ENCODE results near the gene UCHL5. TPM values are rescaled to one million over a fixed set of nuclear protein-coding genes. Genes with fewer than 3 reads are reported as not detected.

The UCHL5 gene
- total RNA-seq, 4 donors from 2014 or later: 23.7 to 63.2 (median 35.4) TPM

- TF ChIP-seq POLR2AphosphoS5 (IDR thresholded peaks at IDR 0.05): no peak
- TF ChIP-seq CTCF (IDR thresholded peaks at IDR 0.05): no peak
- TF ChIP-seq EP300 (IDR thresholded peaks at IDR 0.05): no peak
- TF ChIP-seq POLR2A (IDR thresholded peaks at IDR 0.05): no peak
- DNase-seq (ENCODE audit: low spot score in 2 of 2): no peak
Measured at GRCh38 chr1:193065954-193066353, 6.8 kb upstream of the UCHL5 start.

GRCh38 chr1:193062698-193063463 is 3.7 kb upstream of the UCHL5 start:
- TF ChIP-seq CTCF (IDR thresholded peaks at IDR 0.05): no peak
- no peak for TF ChIP-seq EP300 (IDR thresholded peaks at IDR 0.05)
- TF ChIP-seq POLR2A (IDR thresholded peaks at IDR 0.05): no peak
- TF ChIP-seq POLR2AphosphoS5 (IDR thresholded peaks at IDR 0.05): no peak
- Histone ChIP-seq H3K27ac (no peak overlapping the region), H3K36me3 (no peaks in the 10 kb centered on the region), H3K4me3 (no peak overlapping the region), H3K9me3 (no peaks in the 10 kb centered on the region), H3K27me3 (no peaks in the 10 kb centered on the region), H3K4me1 (peaks cover 24% of the 10 kb centered on the region)
- WGBS: 93% methylated on average over 4 of the region's 4 CpGs
- no peak for DNase-seq (ENCODE audit: low spot score in 2 of 2)

More at GRCh38 chr1:193065954-193066353, 6.8 kb upstream of the UCHL5 start:
- Histone ChIP-seq H3K4me1 (peaks cover 11% of the 10 kb centered on the region), H3K27me3 (no peaks in the 10 kb centered on the region), H3K36me3 (no peaks in the 10 kb centered on the region), H3K4me3 (no peak overlapping the region), H3K27ac (no peak overlapping the region), H3K9me3 (no peaks in the 10 kb centered on the region)

- Histone ChIP-seq H3K36me3 (no peaks in the 10 kb centered on the region), H3K4me3 (peak overlapping the region; percentile 95), H3K27ac (peak overlapping the region; percentile 100), H3K9me3 (no peaks in the 10 kb centered on the region), H3K4me1 (peaks cover 33% of the 10 kb centered on the region), H3K27me3 (no peaks in the 10 kb centered on the region)
- no peak for DNase-seq (ENCODE audit: low spot score in 2 of 2)
- TF ChIP-seq CTCF (IDR thresholded peaks at IDR 0.05) (no peak), POLR2A (IDR thresholded peaks at IDR 0.05) (no peak), EP300 (IDR thresholded peaks at IDR 0.05) (no peak), POLR2AphosphoS5 (IDR thresholded peaks at IDR 0.05) (no peak)
- 4% methylated on average over 2 of the region's 2 CpGs for WGBS
Measured at GRCh38 chr1:193060938-193061337, 1.8 kb upstream of the UCHL5 start.

DNA sequence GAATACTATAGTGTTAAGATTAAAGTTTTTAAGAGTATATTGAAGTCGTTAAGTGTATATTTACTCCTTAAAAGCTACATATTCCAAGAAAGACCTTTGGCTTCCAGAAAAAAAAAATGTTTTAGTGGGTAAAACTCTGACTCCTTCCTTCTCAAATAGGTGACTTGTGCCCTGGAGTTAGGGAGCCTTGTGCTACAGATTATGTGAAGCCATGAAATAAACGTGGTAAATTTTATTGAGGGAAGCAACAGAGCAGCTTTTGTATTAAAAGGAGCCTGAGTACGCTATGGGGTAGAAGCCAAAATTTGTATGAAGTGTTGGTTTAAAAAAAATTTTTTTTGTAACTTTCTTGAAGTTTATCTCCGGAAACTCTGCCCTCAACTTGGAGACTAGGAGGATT is 1.2 kb upstream of the UCHL5 start:
- TF ChIP-seq EP300 (IDR thresholded peaks at IDR 0.05) (no peak), POLR2AphosphoS5 (IDR thresholded peaks at IDR 0.05) (no peak), CTCF (IDR thresholded peaks at IDR 0.05) (no peak), POLR2A (IDR thresholded peaks at IDR 0.05) (no peak)
- Histone ChIP-seq H3K4me3 (peak overlapping the region; percentile 95), H3K9me3 (no peaks in the 10 kb centered on the region), H3K36me3 (no peaks in the 10 kb centered on the region), H3K27me3 (no peaks in the 10 kb centered on the region), H3K27ac (peak overlapping the region; percentile 100), H3K4me1 (peaks cover 33% of the 10 kb centered on the region)
- no peak for DNase-seq (ENCODE audit: low spot score in 2 of 2)
- 11% methylated on average over 4 of the region's 4 CpGs for WGBS

DNA sequence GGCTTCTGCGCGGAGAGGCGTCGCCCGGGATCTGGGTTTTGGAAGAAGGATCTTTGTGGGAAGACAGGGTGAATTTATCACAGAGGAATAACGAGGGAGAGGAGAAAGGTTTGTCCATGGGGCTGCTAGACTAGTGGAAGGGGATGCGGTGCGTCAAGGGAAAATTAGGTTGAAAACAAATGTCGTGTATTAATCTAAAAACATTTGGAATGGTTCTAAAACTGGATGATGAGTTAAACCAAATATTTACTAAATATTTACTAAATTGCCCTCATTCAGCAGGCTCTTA is 899 bp upstream of the UCHL5 start:
- H3K27ac ChIP-seq: peak overlapping the region; percentile 100
- no peaks in the 10 kb centered on the region for H3K27me3 ChIP-seq
- under 1% methylated on average over 9 of the region's 9 CpGs for WGBS
- TF ChIP-seq POLR2AphosphoS5 (IDR thresholded peaks at IDR 0.05) (no peak), EP300 (IDR thresholded peaks at IDR 0.05) (no peak), POLR2A (IDR thresholded peaks at IDR 0.05) (no peak), CTCF (IDR thresholded peaks at IDR 0.05) (no peak)
- no peaks in the 10 kb centered on the region for H3K9me3 ChIP-seq
- H3K4me3 ChIP-seq: peak overlapping the region; percentile 95
- no peak for DNase-seq (ENCODE audit: low spot score in 2 of 2)
- H3K36me3 ChIP-seq: no peaks in the 10 kb centered on the region
- H3K4me1 ChIP-seq: peaks cover 33% of the 10 kb centered on the region

Measured in suprapubic skin (tissue), 4 donors.